Fibroblast of skin of left quadriceps (primary cell): Measurements from ENCODE around the gene FAM193A.
"Not testable (repeated sequence)": the region's sequence is repeated elsewhere in the genome, so short reads cannot be mapped to it uniquely, and the experiment has no call there.

ENCODE experiments used
- DNase-seq, 2 experiments: peaks; one replicate each; pipeline ENCODE4 v3.0.0-alpha.2; 2013; ENCODE audit warnings: low read depth in 2 of 2

FAM193A gene

GRCh38 chr4:2514944-2515343, 21.5 kb upstream of the FAM193A start:
- DNase-seq: not testable (repeated sequence)

DNA sequence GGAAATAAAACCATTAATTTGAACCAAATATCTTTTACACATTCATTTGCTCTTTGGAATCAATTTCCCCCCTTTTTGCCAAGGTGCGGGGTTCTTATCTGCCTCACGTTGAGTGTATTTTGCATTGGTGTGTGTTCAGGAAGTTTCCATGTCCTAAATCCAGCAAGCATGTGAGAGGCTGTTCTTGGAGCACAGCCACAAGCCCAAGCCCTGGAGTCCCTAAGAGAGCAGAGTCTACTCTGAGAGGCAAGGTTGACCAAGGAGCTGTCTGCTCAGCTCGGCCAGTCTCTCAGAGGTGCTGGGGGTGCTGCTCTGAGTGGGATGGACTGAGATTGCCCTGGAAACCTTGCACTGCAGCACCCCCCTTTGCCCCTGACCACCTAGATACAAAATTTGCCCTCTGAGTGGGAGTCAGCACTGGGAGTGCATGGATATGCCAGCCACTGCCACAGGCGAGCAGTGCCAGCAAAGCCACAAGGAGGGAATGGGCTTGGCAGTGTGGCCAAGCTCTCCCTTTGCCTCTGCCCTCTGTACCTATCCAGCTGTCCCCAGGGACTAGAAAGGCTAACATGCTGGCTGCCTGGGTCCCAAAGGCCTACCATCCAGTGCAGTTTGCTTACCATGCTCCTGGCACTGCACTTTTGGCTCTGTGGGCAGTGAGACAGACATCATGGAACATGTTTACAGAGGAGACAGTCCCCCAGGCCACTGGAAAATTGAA, 20.5 kb upstream of the FAM193A start:
- no peak for DNase-seq

- DNase-seq: no peak
Observed at GRCh38 chr4:2516635-2517034, 19.8 kb upstream of the FAM193A start.

GRCh38 chr4:2526559-2526958, 9.9 kb upstream of the FAM193A start:
- no peak for DNase-seq

- no peak for DNase-seq
Observed at GRCh38 chr4:2534904-2535375, 1.5 kb upstream of the FAM193A start.

GRCh38 chr4:2535376-2536192, 863 bp upstream of the FAM193A start:
- DNase-seq: no peak

- no peak for DNase-seq
Observed at GRCh38 chr4:2537011-2537830, 774 bp downstream of the FAM193A start.

DNA sequence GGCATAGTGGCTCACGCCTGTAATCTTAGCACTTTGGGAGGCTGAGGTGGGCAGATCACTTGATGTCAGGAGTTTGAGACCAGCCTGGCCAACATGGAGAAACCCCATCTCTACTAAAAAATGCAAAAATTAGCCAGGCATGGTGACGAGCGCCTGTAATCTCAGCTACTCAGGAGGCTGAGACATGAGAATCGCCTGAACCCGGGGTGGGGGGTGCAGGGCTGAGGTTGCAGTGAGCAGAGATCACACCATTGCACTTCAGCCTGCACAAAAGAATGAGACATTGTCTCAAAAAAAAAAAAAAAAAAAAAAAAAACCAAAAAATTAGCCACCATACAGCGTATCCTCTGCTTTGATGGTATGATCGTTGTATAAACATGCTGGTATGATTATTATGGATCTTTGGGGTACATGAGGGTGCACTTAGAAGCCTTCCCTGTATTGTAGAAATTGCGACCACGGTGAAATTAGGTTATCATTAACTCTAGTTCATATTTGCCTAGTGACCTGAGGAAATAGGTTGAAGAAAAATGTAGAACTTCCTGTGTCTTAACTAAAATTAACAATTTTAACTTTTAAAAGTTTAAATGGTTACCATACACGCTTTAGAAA, 7.2 kb downstream of the FAM193A start:
- not testable (repeated sequence) for DNase-seq

DNA sequence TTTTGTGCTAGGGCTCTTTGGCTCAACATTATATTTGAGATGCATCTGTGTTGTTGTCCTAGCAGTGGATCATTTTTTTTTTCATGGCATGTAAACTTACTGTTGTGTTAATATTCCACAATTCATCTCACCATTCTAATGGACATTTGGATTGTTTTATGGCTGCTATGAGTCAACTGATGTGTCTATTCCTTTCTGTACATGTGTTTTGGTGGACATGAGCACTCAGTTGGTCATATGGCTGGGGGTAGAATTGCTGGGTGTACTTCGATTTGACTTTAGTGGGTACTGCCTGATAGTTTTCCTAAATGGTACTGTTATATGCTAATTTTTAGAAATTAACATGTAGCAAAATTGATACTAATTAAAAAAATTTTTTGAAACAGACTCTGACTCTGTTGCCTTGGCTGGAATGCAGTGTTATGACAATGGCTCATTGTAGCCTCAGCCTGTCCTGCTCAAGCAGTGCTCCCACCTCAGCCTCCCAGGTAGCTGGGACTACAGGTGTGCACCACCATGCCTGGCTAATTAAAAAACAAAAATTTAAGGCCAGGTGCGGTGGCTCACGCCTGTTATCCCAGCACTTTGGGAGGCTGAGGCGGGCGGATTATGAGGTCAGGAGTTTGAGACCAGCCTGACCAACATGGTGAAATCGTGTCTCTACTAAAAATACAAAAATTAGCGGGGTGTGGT, 9.0 kb downstream of the FAM193A start:
- no peak for DNase-seq

DNA sequence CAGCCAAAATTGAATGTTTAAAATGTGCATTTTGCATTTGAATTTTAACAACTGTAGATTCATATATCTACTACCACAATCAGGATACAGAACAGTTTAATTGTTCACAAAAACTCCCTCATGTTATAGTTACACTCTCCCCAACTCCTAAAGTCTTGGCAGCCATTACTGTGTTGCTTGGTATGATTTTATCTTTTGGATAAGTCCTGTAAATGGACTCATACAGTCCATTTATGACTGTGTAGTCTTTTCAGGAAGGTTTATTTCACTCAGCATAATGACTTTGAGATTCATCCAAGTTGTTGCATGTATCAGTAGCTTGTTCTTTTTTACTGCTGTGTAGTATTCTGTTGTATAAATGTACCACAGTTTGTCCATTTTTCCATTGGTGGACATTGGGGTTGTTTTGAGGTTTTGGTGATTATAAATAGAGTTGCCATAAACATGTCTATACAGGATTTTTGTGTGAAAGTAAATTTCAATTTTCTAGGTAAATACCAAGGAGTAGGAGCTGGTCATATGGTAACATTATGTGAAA, 9.9 kb downstream of the FAM193A start:
- no peak for DNase-seq

DNA sequence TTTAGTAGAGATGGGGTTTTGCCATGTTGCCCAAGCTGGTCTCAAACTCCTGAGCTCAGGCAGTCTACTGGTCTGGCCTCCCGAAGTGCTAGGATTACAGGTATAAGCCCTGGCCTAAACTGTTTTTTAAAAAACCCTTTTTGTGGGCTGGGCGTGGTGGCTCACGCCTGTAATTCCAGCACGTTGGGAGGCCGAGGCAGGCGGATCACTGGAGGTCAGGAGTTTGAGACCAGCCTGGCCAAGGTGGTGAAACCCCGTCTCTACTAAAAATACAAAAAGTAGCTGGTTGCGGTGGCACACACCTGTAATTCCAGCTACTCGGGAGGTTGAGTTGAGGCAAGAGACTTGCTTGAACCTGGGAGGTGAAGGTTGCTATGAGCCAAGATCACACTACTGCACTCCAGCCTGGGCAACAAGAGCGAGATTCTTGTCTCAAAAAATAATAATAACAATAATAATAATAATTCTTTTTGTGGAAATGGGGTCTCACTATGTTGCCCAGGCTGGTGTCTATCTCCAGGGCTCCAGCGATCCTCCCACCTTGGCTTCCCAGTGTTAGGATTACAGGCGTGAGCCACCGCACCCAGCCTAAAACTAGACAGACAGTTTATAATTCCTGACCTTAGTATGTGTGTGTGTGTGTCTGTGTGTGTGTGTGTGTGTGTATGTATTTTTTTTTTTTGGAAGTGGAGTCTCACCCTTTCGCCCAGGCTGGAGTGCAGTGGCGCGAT, 10.7 kb downstream of the FAM193A start:
- DNase-seq: not testable (repeated sequence)

DNA sequence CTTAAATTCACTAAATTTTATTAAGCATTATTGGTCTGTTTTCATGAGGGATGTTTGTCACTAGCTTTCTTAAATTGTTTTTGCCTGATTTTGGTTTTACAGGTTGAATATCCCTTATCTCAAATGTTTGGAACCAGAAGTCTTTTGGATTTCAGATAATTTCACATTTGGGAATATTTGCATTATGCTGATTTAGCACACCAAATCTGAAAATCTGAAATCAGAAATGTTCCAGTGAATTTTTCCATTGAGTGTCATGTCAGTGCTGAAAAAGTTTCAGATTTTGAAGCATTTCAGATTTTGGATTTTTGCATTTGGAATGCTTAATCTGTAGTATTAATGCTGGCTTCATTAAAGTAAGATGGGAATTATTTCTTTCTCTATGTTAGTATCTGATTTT, 14.7 kb downstream of the FAM193A start:
- no peak for DNase-seq

DNA sequence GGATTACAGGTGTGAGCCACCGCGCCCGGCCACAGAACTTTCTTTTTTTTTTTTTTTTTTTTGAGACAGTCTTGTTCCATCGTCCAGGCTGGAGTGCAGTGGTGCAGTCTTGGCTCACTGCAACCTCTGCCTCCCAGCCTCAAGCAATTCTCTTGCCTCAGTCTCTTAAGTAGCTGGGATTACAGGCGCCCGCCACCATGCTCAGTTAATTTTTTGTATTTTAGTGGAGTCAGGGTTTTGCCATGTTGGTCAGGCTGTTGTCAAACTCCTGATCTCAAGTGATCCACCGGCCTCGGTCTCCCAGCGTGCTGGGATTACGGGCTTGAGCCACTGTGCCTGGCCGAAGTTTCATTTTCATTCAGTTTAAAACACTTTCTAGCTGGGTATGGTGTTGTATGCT, 16.4 kb downstream of the FAM193A start:
- no peak for DNase-seq

DNA sequence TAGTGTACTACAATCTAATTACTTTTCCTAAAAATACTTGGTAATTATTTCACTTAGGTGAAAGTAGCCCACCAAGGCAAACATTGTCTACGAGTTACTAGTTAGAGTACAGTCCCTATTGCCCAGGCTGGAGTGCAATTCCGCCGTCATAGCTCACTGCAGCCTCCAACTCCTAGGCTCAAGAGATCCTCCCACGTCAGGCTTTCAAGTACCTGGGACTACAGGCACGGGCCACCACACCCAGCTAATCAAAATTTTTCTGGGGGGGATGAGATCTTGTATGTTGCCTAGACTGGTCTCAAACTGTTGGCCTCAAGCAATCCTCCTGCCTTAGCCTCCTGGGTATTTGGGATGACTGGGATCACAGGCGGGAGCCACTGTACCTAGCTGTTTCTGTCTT, 21.9 kb downstream of the FAM193A start:
- no peak for DNase-seq

DNA sequence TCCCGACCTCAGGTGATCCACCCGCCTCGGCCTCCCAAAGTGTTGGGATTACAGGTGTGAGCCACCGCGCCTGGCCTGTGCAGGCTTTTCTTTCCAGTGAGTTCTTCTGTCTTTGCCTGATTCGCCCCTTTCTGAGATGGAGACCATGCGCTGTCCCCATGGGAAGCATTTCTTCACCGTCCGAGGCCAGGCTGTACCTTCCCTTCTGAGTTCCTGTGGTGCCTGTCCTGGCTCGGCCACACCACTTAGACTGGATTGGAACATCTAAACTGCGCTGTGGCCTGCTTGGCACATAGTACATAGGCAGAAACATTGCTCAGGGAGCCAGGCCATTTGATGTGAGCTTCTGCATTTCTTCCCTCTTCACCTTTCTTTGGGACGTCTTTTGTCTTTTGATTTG, 23.7 kb downstream of the FAM193A start:
- DNase-seq: no peak

GRCh38 chr4:2565533-2565932, 29.1 kb downstream of the FAM193A start:
- no peak for DNase-seq

DNA sequence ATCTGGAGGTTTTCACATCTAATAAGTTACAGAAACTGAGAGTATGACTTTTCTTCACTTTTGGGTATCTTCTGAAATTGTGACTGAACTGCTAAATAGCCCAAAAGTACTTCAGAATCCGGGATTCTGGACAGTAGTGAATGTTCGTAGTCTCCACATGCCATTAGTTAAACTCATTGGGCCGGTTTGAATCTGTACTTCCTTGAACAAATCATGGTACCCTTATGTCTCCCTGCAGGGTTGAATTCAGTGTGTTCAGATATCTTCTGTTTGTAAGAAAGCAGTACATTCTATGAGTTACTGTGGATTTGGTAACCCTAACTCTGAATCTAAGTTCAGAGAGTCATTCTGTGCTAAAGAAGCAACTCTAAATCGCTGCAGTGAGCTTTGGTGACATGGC, 33.6 kb downstream of the FAM193A start:
- DNase-seq: no peak

GRCh38 chr4:2570551-2571222, 34.2 kb downstream of the FAM193A start:
- DNase-seq: no peak

- DNase-seq: no peak
Observed at GRCh38 chr4:2572076-2572475, 35.6 kb downstream of the FAM193A start.

GRCh38 chr4:2572866-2573265, 36.4 kb downstream of the FAM193A start:
- DNase-seq: no peak
